ENCODE results near the gene LAMA3.

Gene LAMA3

GRCh38 chr18:23878336-23878900 lies 189.2 kb downstream of the LAMA3 start:
- Mint-ChIP-seq H3K4me3 (no peak overlapping the region), H3K27ac (no peak overlapping the region)

GRCh38 chr18:23879126-23879525 lies 189.9 kb downstream of the LAMA3 start:
- no peak overlapping the region for H3K27ac Mint-ChIP-seq

More at GRCh38 chr18:23878336-23878900, 189.2 kb downstream of the LAMA3 start:
- Mint-ChIP-seq H3K36me3 (no peaks in the 10 kb centered on the region), H3K27me3 (no peaks in the 10 kb centered on the region), H3K4me1 (ENCODE audit: low read depth) (peaks cover 14% of the 10 kb centered on the region), H3K9me3 (ENCODE audit: low read depth) (no peaks in the 10 kb centered on the region)

GRCh38 chr18:23879544-23879943 lies 190.3 kb downstream of the LAMA3 start:
- H3K4me3 Mint-ChIP-seq: no peak overlapping the region
- no peaks in the 10 kb centered on the region for H3K27me3 Mint-ChIP-seq
- no peaks in the 10 kb centered on the region for H3K36me3 Mint-ChIP-seq
- no peaks in the 10 kb centered on the region for H3K9me3 Mint-ChIP-seq (ENCODE audit: low read depth)
- H3K4me1 Mint-ChIP-seq (ENCODE audit: low read depth): peaks cover 15% of the 10 kb centered on the region
- H3K27ac Mint-ChIP-seq: no peak overlapping the region

More at GRCh38 chr18:23879126-23879525, 189.9 kb downstream of the LAMA3 start:
- peaks cover 14% of the 10 kb centered on the region for H3K4me1 Mint-ChIP-seq (ENCODE audit: low read depth)
- H3K9me3 Mint-ChIP-seq (ENCODE audit: low read depth): no peaks in the 10 kb centered on the region
- H3K27me3 Mint-ChIP-seq: no peaks in the 10 kb centered on the region
- H3K4me3 Mint-ChIP-seq: no peak overlapping the region
- H3K36me3 Mint-ChIP-seq: no peaks in the 10 kb centered on the region

GRCh38 chr18:23879966-23880565 lies 190.8 kb downstream of the LAMA3 start:
- Mint-ChIP-seq H3K36me3 (no peaks in the 10 kb centered on the region), H3K27ac (no peak overlapping the region), H3K4me3 (no peak overlapping the region), H3K9me3 (ENCODE audit: low read depth) (no peaks in the 10 kb centered on the region), H3K4me1 (ENCODE audit: low read depth) (peaks cover 20% of the 10 kb centered on the region), H3K27me3 (no peaks in the 10 kb centered on the region)

GRCh38 chr18:23880931-23881617 lies 191.8 kb downstream of the LAMA3 start:
- Mint-ChIP-seq H3K27ac (no peak overlapping the region), H3K4me3 (no peak overlapping the region), H3K27me3 (no peaks in the 10 kb centered on the region), H3K4me1 (ENCODE audit: low read depth) (peaks cover 28% of the 10 kb centered on the region), H3K9me3 (ENCODE audit: low read depth) (no peaks in the 10 kb centered on the region), H3K36me3 (no peaks in the 10 kb centered on the region)

- Mint-ChIP-seq H3K9me3 (ENCODE audit: low read depth) (no peaks in the 10 kb centered on the region), H3K27ac (no peak overlapping the region), H3K4me3 (no peak overlapping the region), H3K4me1 (ENCODE audit: low read depth) (peaks cover 29% of the 10 kb centered on the region), H3K27me3 (no peaks in the 10 kb centered on the region), H3K36me3 (no peaks in the 10 kb centered on the region)
These were observed 192.5 kb downstream of the LAMA3 start for GRCh38 chr18:23881778-23882177.

- Mint-ChIP-seq H3K36me3 (no peaks in the 10 kb centered on the region), H3K4me3 (no peak overlapping the region), H3K27me3 (no peaks in the 10 kb centered on the region), H3K27ac (no peak overlapping the region), H3K9me3 (ENCODE audit: low read depth) (no peaks in the 10 kb centered on the region), H3K4me1 (ENCODE audit: low read depth) (peaks cover 32% of the 10 kb centered on the region)
These were observed 193.5 kb downstream of the LAMA3 start for GRCh38 chr18:23882616-23883276.

- no peaks in the 10 kb centered on the region for H3K9me3 Mint-ChIP-seq (ENCODE audit: low read depth)
- H3K27me3 Mint-ChIP-seq: no peaks in the 10 kb centered on the region
- H3K27ac Mint-ChIP-seq: no peak overlapping the region
- peaks cover 32% of the 10 kb centered on the region for H3K4me1 Mint-ChIP-seq (ENCODE audit: low read depth)
- no peak overlapping the region for H3K4me3 Mint-ChIP-seq
- H3K36me3 Mint-ChIP-seq: no peaks in the 10 kb centered on the region
These were observed 194.1 kb downstream of the LAMA3 start for GRCh38 chr18:23883277-23883790.

GRCh38 chr18:23884681-23885375 lies 195.6 kb downstream of the LAMA3 start:
- Mint-ChIP-seq H3K27me3 (no peaks in the 10 kb centered on the region), H3K4me1 (ENCODE audit: low read depth) (peaks cover 32% of the 10 kb centered on the region), H3K9me3 (ENCODE audit: low read depth) (no peaks in the 10 kb centered on the region), H3K36me3 (no peaks in the 10 kb centered on the region), H3K4me3 (no peak overlapping the region), H3K27ac (no peak overlapping the region)

GRCh38 chr18:23885750-23886149 lies 196.5 kb downstream of the LAMA3 start:
- Mint-ChIP-seq H3K36me3 (no peaks in the 10 kb centered on the region), H3K27me3 (no peaks in the 10 kb centered on the region), H3K9me3 (ENCODE audit: low read depth) (no peaks in the 10 kb centered on the region), H3K4me3 (peak overlapping the region; percentile 11), H3K27ac (no peak overlapping the region), H3K4me1 (ENCODE audit: low read depth) (peaks cover 32% of the 10 kb centered on the region)

- H3K27me3 Mint-ChIP-seq: no peaks in the 10 kb centered on the region
- no peaks in the 10 kb centered on the region for H3K9me3 Mint-ChIP-seq (ENCODE audit: low read depth)
- H3K27ac Mint-ChIP-seq: peak overlapping the region; percentile 30
- peaks cover 32% of the 10 kb centered on the region for H3K4me1 Mint-ChIP-seq (ENCODE audit: low read depth)
- no peak overlapping the region for H3K4me3 Mint-ChIP-seq
- no peaks in the 10 kb centered on the region for H3K36me3 Mint-ChIP-seq
These were observed 197.8 kb downstream of the LAMA3 start for GRCh38 chr18:23887035-23887434.

- no peaks in the 10 kb centered on the region for H3K27me3 Mint-ChIP-seq
- no peak overlapping the region for H3K4me3 Mint-ChIP-seq
- H3K36me3 Mint-ChIP-seq: no peaks in the 10 kb centered on the region
- peaks cover 32% of the 10 kb centered on the region for H3K4me1 Mint-ChIP-seq (ENCODE audit: low read depth)
- no peaks in the 10 kb centered on the region for H3K9me3 Mint-ChIP-seq (ENCODE audit: low read depth)
- no peak overlapping the region for H3K27ac Mint-ChIP-seq
These were observed 198.2 kb downstream of the LAMA3 start for GRCh38 chr18:23887493-23887892.

- peaks cover 22% of the 10 kb centered on the region for H3K4me1 Mint-ChIP-seq (ENCODE audit: low read depth)
- H3K27ac Mint-ChIP-seq: no peak overlapping the region
- no peaks in the 10 kb centered on the region for H3K36me3 Mint-ChIP-seq
- no peak overlapping the region for H3K4me3 Mint-ChIP-seq
- no peaks in the 10 kb centered on the region for H3K9me3 Mint-ChIP-seq (ENCODE audit: low read depth)
- H3K27me3 Mint-ChIP-seq: no peaks in the 10 kb centered on the region
These were observed 199.6 kb downstream of the LAMA3 start for GRCh38 chr18:23888881-23889280.

- Mint-ChIP-seq H3K9me3 (ENCODE audit: low read depth) (no peaks in the 10 kb centered on the region), H3K27me3 (no peaks in the 10 kb centered on the region), H3K36me3 (no peaks in the 10 kb centered on the region), H3K4me1 (ENCODE audit: low read depth) (peaks cover 14% of the 10 kb centered on the region), H3K27ac (no peak overlapping the region), H3K4me3 (no peak overlapping the region)
These were observed 200.7 kb downstream of the LAMA3 start for GRCh38 chr18:23889907-23890306.
